ENCODE results near the gene RFXAP.

- no peak for TF ChIP-seq CTCF (conservative IDR thresholded peaks at IDR 0.05; ENCODE audit: low read depth, low read length)
- TF ChIP-seq CHD1 (IDR thresholded peaks at IDR 0.05; ENCODE audit: low read depth, low read length), result no peak
- TF ChIP-seq, protein P1, sequence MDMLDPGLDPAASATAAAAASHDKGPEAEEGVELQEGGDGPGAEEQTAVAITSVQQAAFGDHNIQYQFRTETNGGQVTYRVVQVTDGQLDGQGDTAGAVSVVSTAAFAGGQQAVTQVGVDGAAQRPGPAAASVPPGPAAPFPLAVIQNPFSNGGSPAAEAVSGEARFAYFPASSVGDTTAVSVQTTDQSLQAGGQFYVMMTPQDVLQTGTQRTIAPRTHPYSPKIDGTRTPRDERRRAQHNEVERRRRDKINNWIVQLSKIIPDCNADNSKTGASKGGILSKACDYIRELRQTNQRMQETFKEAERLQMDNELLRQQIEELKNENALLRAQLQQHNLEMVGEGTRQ (IDR thresholded peaks at IDR 0.05; ENCODE audit: low read depth, low read length), result no peak
- no peak for TF ChIP-seq CEBPB (IDR thresholded peaks at IDR 0.05; ENCODE audit: low read depth, low read length)
- TF ChIP-seq MXI1 (IDR thresholded peaks at IDR 0.05; ENCODE audit: borderline replicate concordance, low read depth, low read length), result no peak
- no peak for TF ChIP-seq POLR2A (IDR thresholded peaks at IDR 0.05; ENCODE audit: low read depth, low read length)
- TF ChIP-seq MAZ (IDR thresholded peaks at IDR 0.05; ENCODE audit: borderline replicate concordance, low read depth, low read length), result no peak
Measured at GRCh38 chr13:36789730-36790129, 29.3 kb upstream of the RFXAP start.

Data from IMR-90 (cell line).